ENCODE data around the gene PRODH.
"Not testable (repeated sequence)": the region's sequence is repeated elsewhere in the genome, so short reads cannot be mapped to it uniquely, and the experiment has no call there.

Gene PRODH

GRCh38 chr22:18906410-18906745, 29.7 kb downstream of the PRODH start:
- not testable (repeated sequence) for DNase-seq (ENCODE audit: low read depth in 2 of 2)

GRCh38 chr22:18905540-18906409, 30.3 kb downstream of the PRODH start, which contains the start of gene DGCR6:
TSS of gene DGCR6 (plus strand) at chr22:18906320. CDS start at chr22:18906375, 55 bp downstream.
- no peak for DNase-seq (ENCODE audit: low read depth in 2 of 2)

GRCh38 chr22:18896037-18896657, 39.9 kb downstream of the PRODH start:
- not testable (repeated sequence) for DNase-seq (ENCODE audit: low read depth in 2 of 2)

GRCh38 chr22:18893775-18894174, 42.3 kb downstream of the PRODH start:
- DNase-seq (ENCODE audit: low read depth in 2 of 2), result not testable (repeated sequence)

- not testable (repeated sequence) for DNase-seq (ENCODE audit: low read depth in 2 of 2)
Measured at GRCh38 chr22:18890510-18891192, 45.4 kb downstream of the PRODH start.

- no peak for DNase-seq (ENCODE audit: low read depth in 2 of 2)
Measured at GRCh38 chr22:18888115-18888514, 48.0 kb downstream of the PRODH start.

GRCh38 chr22:18884465-18884864, 51.6 kb downstream of the PRODH start:
- DNase-seq (ENCODE audit: low read depth in 2 of 2), result not testable (repeated sequence)

- peak; percentile 19 to 53 for DNase-seq (ENCODE audit: low read depth in 2 of 2)
Measured at GRCh38 chr22:18881260-18881659, 54.8 kb downstream of the PRODH start.
